H9 (cell line): ENCODE data around the gene IDE. TPM values are rescaled to one million over a fixed set of nuclear protein-coding genes. Genes with fewer than 3 reads are reported as not detected.

ENCODE experiments used
- DNase-seq: peaks from one replicate; pipeline ENCODE4 v3.0.0-alpha.2; 2017
- H2AFZ ChIP-seq: one replicate; pipeline ENCODE4 v1.6.1; 2013; ENCODE audit warnings: mild to moderate bottlenecking, low read length, control low read depth, moderate library complexity
- H2AK5ac ChIP-seq: 2 replicates; pipeline ENCODE4 v1.6.1; 2013; ENCODE audit warnings: low read length, control low read depth, mixed read lengths; ENCODE audit not compliant: insufficient read length
- H2BK120ac ChIP-seq: one replicate; pipeline ENCODE4 v1.6.1; 2013; ENCODE audit warnings: low read depth, mild to moderate bottlenecking, low read length, control low read depth, inconsistent platforms; ENCODE audit not compliant: poor library complexity, severe bottlenecking
- H2BK12ac ChIP-seq: 2 replicates; pipeline ENCODE4 v1.6.1; 2013; ENCODE audit warnings: low read length, control low read depth, mixed read lengths, low read depth; ENCODE audit not compliant: insufficient read length
- H2BK15ac ChIP-seq: 2 replicates; pipeline ENCODE4 v1.6.1; 2013; ENCODE audit warnings: low read depth, low read length, control low read depth
- H2BK20ac ChIP-seq: one replicate; pipeline ENCODE4 v1.6.1; 2013; ENCODE audit warnings: low read depth, mild to moderate bottlenecking, low read length, control low read depth, inconsistent platforms; ENCODE audit not compliant: poor library complexity, severe bottlenecking
- H2BK5ac ChIP-seq: 2 replicates; pipeline ENCODE4 v1.6.1; 2013; ENCODE audit warnings: low read length, control low read depth, mixed read lengths; ENCODE audit not compliant: insufficient read length
- H3K14ac ChIP-seq: 2 replicates; pipeline ENCODE4 v1.6.1; 2013; ENCODE audit warnings: low read length, control low read depth; ENCODE audit not compliant: insufficient read depth
- H3K18ac ChIP-seq: 2 replicates; pipeline ENCODE4 v1.6.1; 2013; ENCODE audit warnings: low read depth, mild to moderate bottlenecking, mixed read lengths, low read length, control low read depth; ENCODE audit not compliant: insufficient read length
- H3K23ac ChIP-seq: 2 replicates; pipeline ENCODE4 v1.6.1; 2013; ENCODE audit warnings: low read length, control low read depth, mixed read lengths, low read depth; ENCODE audit not compliant: insufficient read length
- H3K23me2 ChIP-seq: 2 replicates; pipeline ENCODE4 v1.6.1; 2013; ENCODE audit warnings: low read depth, mild to moderate bottlenecking, mixed read lengths, low read length, control low read depth; ENCODE audit not compliant: insufficient read length, poor library complexity, severe bottlenecking
- H3K27ac ChIP-seq: 2 replicates; pipeline ENCODE4 v1.5.1; 2013; ENCODE audit warnings: low read length, control low read depth, mixed read lengths, low read depth; ENCODE audit not compliant: insufficient read length
- H3K27me3 ChIP-seq: 2 replicates; pipeline ENCODE4 v1.6.1; 2013; ENCODE audit warnings: low read length, control low read depth, inconsistent platforms; ENCODE audit not compliant: insufficient read depth
- H3K4ac ChIP-seq: 2 replicates; pipeline ENCODE4 v1.6.1; 2013; ENCODE audit warnings: low read depth, mild to moderate bottlenecking, control low read depth, inconsistent platforms, low read length, moderate library complexity
- H3K4me1 ChIP-seq: 2 replicates; pipeline ENCODE4 v1.6.1; 2013; ENCODE audit warnings: low read length, control low read depth, inconsistent platforms; ENCODE audit not compliant: insufficient read depth
- H3K4me2 ChIP-seq: 2 replicates; pipeline ENCODE4 v1.6.1; 2013; ENCODE audit warnings: low read length, control low read depth, mixed read lengths; ENCODE audit not compliant: insufficient read length, insufficient read depth
- H3K56ac ChIP-seq: 2 replicates; pipeline ENCODE4 v1.6.1; 2013; ENCODE audit warnings: low read depth, mild to moderate bottlenecking, mixed read lengths, low read length, control low read depth; ENCODE audit not compliant: insufficient read length
- H3K79me1 ChIP-seq: 2 replicates; pipeline ENCODE4 v1.6.1; 2013; ENCODE audit warnings: low read depth, mild to moderate bottlenecking, moderate library complexity, low read length, control low read depth, inconsistent platforms; ENCODE audit not compliant: insufficient read depth, poor library complexity, severe bottlenecking
- H3K79me2 ChIP-seq: 2 replicates; pipeline ENCODE4 v1.6.1; 2013; ENCODE audit warnings: low read length, control low read depth, inconsistent platforms; ENCODE audit not compliant: insufficient read depth
- H3K9ac ChIP-seq: 2 replicates; pipeline ENCODE4 v1.6.1; 2013; ENCODE audit warnings: low read length, control low read depth, mixed read lengths; ENCODE audit not compliant: insufficient read length; ENCODE audit errors: extremely low read depth
- H3K9me3 ChIP-seq: one replicate; pipeline ENCODE4 v1.6.1; 2013; ENCODE audit warnings: low read depth, low read length, inconsistent platforms; ENCODE audit not compliant: control insufficient read depth
- H3T11ph ChIP-seq: one replicate; pipeline ENCODE4 v1.6.1; 2013; ENCODE audit warnings: mild to moderate bottlenecking, low read length, control low read depth, inconsistent platforms
- H4K20me1 ChIP-seq: one replicate; pipeline ENCODE4 v1.6.1; 2013; ENCODE audit not compliant: control insufficient read depth, insufficient read length, insufficient read depth
- H4K5ac ChIP-seq: 2 replicates; pipeline ENCODE4 v1.6.1; 2013; ENCODE audit warnings: low read depth, mild to moderate bottlenecking, mixed read lengths, low read length, control low read depth; ENCODE audit not compliant: insufficient read length
- H4K8ac ChIP-seq: replicated peaks from 2 replicates; pipeline ENCODE4 v1.6.1; 2013; ENCODE audit warnings: low read length, control low read depth, mixed read lengths, low read depth; ENCODE audit not compliant: insufficient read length
- H4K91ac ChIP-seq: 2 replicates; pipeline ENCODE4 v1.6.1; 2013; ENCODE audit warnings: low read depth, mild to moderate bottlenecking, moderate library complexity, mixed read lengths, low read length, control low read depth; ENCODE audit not compliant: insufficient read length
- H3K27ac Mint-ChIP-seq, 3 experiments: 2 replicates in 2 of 3; 3 replicates in 1 of 3; pipeline ENCODE4 v1.8.0; 2020 to 2021; ENCODE audit warnings: mixed read lengths in 3 of 3, mild to moderate bottlenecking in 1 of 3, moderate library complexity in 1 of 3
- H3K27me3 Mint-ChIP-seq: 2 replicates; pipeline ENCODE4 v1.8.0; 2021; ENCODE audit warnings: low read depth, mild to moderate bottlenecking, moderate library complexity, mixed read lengths
- H3K36me3 Mint-ChIP-seq, 3 experiments: 2 replicates in 2 of 3; 3 replicates in 1 of 3; pipeline ENCODE4 v1.8.0; 2020 to 2021; ENCODE audit warnings: low read depth in 3 of 3, mixed read lengths in 3 of 3; ENCODE audit not compliant: insufficient read depth in 1 of 3
- H3K4me1 Mint-ChIP-seq, 2 experiments: 2 replicates each; pipeline ENCODE4 v1.8.0; 2020; ENCODE audit warnings: mixed read lengths in 2 of 2
- H3K4me3 Mint-ChIP-seq, 2 experiments: 2 replicates in 1 of 2; 3 replicates in 1 of 2; pipeline ENCODE4 v1.8.0; 2020 to 2021; ENCODE audit warnings: mild to moderate bottlenecking in 2 of 2, mixed read lengths in 2 of 2, moderate library complexity in 1 of 2
- H3K9me3 Mint-ChIP-seq, 2 experiments: 2 replicates in 1 of 2; 3 replicates in 1 of 2; pipeline ENCODE4 v1.8.0; 2020; ENCODE audit warnings: mild to moderate bottlenecking in 2 of 2, mixed read lengths in 2 of 2, moderate library complexity in 1 of 2
- WGBS: extraction: QIAGEN DNeasy Blood & Tissue Kit; methylation state at CpG from one replicate; pipeline ENCODE4 v1.1.7; 2013; ENCODE audit warnings: missing lambda C conversion rate, low lambda C conversion rate, mixed read lengths; ENCODE audit not compliant: insufficient read length; ENCODE audit errors: extremely low coverage; 5-methylcytosine and 5-hydroxymethylcytosine counted together
- total RNA-seq: library from RNA; stranded (reverse); gene quantifications from 2 replicates; pipeline ENCODE4 v1.2.1, GENCODE V29; 2021
- TF ChIP-seq, protein P1 (sequence below): fragments of 200-600 bp; sonication (generic); conservative IDR thresholded peaks from 3 replicates; pipeline ENCODE4 v1.8.0; 2021; ENCODE audit warnings: antibody characterized with exemption, mild to moderate bottlenecking

IDE gene
- total RNA-seq, 1 experiment from 2014 or later, result 48.9 TPM

DNA sequence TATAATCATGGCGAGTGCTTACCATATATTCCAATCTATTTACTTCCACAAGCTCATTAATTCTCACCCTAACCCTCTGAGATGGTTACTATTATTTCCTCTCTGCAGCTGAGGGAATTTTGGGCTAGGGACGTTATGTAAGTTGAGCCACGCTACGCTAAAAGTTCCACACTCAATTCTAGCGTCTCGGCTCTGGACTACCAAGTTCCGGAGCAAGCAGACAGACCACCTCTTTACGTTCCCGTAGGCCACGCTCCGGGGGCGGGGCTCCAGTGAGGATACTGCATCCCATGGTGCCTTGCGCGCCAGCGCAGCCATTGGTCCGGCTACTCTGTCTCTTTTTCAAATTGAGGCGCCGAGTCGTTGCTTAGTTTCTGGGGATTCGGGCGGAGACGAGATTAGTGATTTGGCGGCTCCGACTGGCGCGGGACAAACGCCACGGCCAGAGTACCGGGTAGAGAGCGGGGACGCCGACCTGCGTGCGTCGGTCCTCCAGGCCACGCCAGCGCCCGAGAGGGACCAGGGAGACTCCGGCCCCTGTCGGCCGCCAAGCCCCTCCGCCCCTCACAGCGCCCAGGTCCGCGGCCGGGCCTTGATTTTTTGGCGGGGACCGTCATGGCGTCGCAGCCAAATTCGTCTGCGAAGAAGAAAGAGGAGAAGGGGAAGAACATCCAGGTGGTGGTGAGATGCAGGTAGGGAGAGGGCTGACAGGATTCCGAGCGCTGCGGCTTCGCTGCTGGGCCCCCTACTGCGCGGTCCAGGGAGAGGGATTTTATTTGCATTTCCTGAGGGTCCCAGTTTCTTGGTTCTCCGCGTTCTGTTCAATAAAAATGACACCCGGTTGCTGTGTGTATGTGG is 19.1 kb upstream of the IDE start, which contains the start of gene KIF11:
KIF11 (plus strand) TSS at position 370 of the 858 bp plus-strand sequence; CDS start at position 616, 246 bp downstream.
- Mint-ChIP-seq H3K9me3 (no peaks in the 10 kb centered on the region), H3K4me3 (peak within 1 kb of the TSS; percentile 96), H3K36me3 (peaks cover 0 to 5% (median 0%) of the 10 kb centered on the region in 3 experiments; a peak in 2 of 7 replicates), H3K27ac (peak within 1 kb of the TSS; percentile 98 to 99 (median 98)), H3K4me1 (peaks cover 40 to 50% of the 10 kb centered on the region in 2 experiments), H3K27me3 (no peaks in the 10 kb centered on the region; the same call in 1 of the 2 replicates)
- H3K23ac ChIP-seq, result no peak within 1 kb of the TSS
- peak within 1 kb of the TSS; percentile 62 for H3K18ac ChIP-seq
- peak; percentile 96 for DNase-seq
- no peak within 1 kb of the TSS for H4K5ac ChIP-seq
- TF ChIP-seq, protein P1, sequence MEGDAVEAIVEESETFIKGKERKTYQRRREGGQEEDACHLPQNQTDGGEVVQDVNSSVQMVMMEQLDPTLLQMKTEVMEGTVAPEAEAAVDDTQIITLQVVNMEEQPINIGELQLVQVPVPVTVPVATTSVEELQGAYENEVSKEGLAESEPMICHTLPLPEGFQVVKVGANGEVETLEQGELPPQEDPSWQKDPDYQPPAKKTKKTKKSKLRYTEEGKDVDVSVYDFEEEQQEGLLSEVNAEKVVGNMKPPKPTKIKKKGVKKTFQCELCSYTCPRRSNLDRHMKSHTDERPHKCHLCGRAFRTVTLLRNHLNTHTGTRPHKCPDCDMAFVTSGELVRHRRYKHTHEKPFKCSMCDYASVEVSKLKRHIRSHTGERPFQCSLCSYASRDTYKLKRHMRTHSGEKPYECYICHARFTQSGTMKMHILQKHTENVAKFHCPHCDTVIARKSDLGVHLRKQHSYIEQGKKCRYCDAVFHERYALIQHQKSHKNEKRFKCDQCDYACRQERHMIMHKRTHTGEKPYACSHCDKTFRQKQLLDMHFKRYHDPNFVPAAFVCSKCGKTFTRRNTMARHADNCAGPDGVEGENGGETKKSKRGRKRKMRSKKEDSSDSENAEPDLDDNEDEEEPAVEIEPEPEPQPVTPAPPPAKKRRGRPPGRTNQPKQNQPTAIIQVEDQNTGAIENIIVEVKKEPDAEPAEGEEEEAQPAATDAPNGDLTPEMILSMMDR, result peak; percentile 8; the same call in 1 of the 3 replicates
- no peak within 1 kb of the TSS; the same call in 1 of the 2 replicates for H3K4ac ChIP-seq
- H3K79me2 ChIP-seq, result peaks cover 42% of the 10 kb centered on the region
- no peaks in the 10 kb centered on the region for H3K9me3 ChIP-seq
- H3K14ac ChIP-seq, result peak within 1 kb of the TSS; percentile 88; the same call in 1 of the 2 replicates
- no peak within 1 kb of the TSS for H3K56ac ChIP-seq
- H3K27me3 ChIP-seq, result no peaks in the 10 kb centered on the region
- H4K8ac ChIP-seq, result no peak within 1 kb of the TSS
- no peak within 1 kb of the TSS for H3T11ph ChIP-seq
- peak within 1 kb of the TSS; percentile 67 for H2AFZ ChIP-seq
- no peak within 1 kb of the TSS for H2BK12ac ChIP-seq
- H2BK120ac ChIP-seq, result peak within 1 kb of the TSS; percentile 38
- WGBS, result no CpG with 5 or more reads among the region's 61 CpGs
- H3K4me2 ChIP-seq, result peak within 1 kb of the TSS; percentile 52
- no peak within 1 kb of the TSS for H3K27ac ChIP-seq
- H4K91ac ChIP-seq, result no peak within 1 kb of the TSS
- H3K79me1 ChIP-seq, result peaks cover 6% of the 10 kb centered on the region
- H3K9ac ChIP-seq, result peak within 1 kb of the TSS; percentile 60
- no peak within 1 kb of the TSS for H2BK20ac ChIP-seq
- H3K23me2 ChIP-seq, result peaks cover 11% of the 10 kb centered on the region
- H4K20me1 ChIP-seq, result no peaks in the 10 kb centered on the region
- H2BK5ac ChIP-seq, result no peak within 1 kb of the TSS
- no peak within 1 kb of the TSS for H2AK5ac ChIP-seq
- H3K4me1 ChIP-seq, result no peaks in the 10 kb centered on the region
- H2BK15ac ChIP-seq, result no peak within 1 kb of the TSS
